GM23338 (cell line): ENCODE results near the gene COL21A1. TPM values are rescaled to one million over a fixed set of nuclear protein-coding genes. Genes with fewer than 3 reads are reported as not detected.

ENCODE experiments used
- ATAC-seq: fragments of 200-7000 bp; cut with Tn5 transposase; 3 replicates; pipeline ENCODE4 v1.9.1; 2020
- DNase-seq: peaks from one replicate; pipeline ENCODE4 v3.0.0-alpha.2; 2015; ENCODE audit warnings: low spot score
- H2AFZ ChIP-seq: fragments of 200-600 bp; sonication (generic); 2 replicates; pipeline ENCODE4 v1.8.0; 2016; ENCODE audit warnings: antibody characterized with exemption, mild to moderate bottlenecking, moderate library complexity
- H3F3A ChIP-seq: fragments of 200-600 bp; sonication (generic); replicated peaks from 2 replicates; pipeline ENCODE4 v1.8.0; 2017; ENCODE audit warnings: antibody characterized with exemption, mixed run types, low read depth
- H3K27ac ChIP-seq: fragments of 200-600 bp; sonication (generic); 2 replicates; pipeline ENCODE4 v1.6.1; 2016; ENCODE audit warnings: low read depth
- H3K27me3 ChIP-seq: fragments of 200-600 bp; sonication (generic); 2 replicates; pipeline ENCODE4 v1.8.0; 2016; ENCODE audit warnings: mild to moderate bottlenecking, mixed run types, moderate library complexity; ENCODE audit not compliant: insufficient read depth
- H3K36me3 ChIP-seq: fragments of 200-600 bp; sonication (generic); 2 replicates; pipeline ENCODE4 v1.8.0; 2016; ENCODE audit warnings: mild to moderate bottlenecking; ENCODE audit not compliant: insufficient read depth
- H3K4me1 ChIP-seq: fragments of 200-600 bp; sonication (generic); 2 replicates; pipeline ENCODE4 v1.8.0; 2016; ENCODE audit warnings: mild to moderate bottlenecking, moderate library complexity; ENCODE audit not compliant: insufficient read depth
- H3K4me2 ChIP-seq: fragments of 200-600 bp; sonication (generic); 2 replicates; pipeline ENCODE4 v1.7.1; 2017; ENCODE audit warnings: mixed run types
- H3K4me3 ChIP-seq: fragments of 200-600 bp; sonication (generic); 2 replicates; pipeline ENCODE4 v1.6.1; 2016; ENCODE audit warnings: mixed run types
- H3K79me2 ChIP-seq: fragments of 200-600 bp; sonication (generic); replicated peaks from 2 replicates; pipeline ENCODE4 v1.8.0; 2017; ENCODE audit warnings: mild to moderate bottlenecking; ENCODE audit not compliant: insufficient read depth
- H3K9me2 ChIP-seq: fragments of 200-600 bp; sonication (generic); 2 replicates; pipeline ENCODE4 v1.8.0; 2017; ENCODE audit not compliant: insufficient read depth
- H4K20me1 ChIP-seq: fragments of 200-600 bp; sonication (generic); replicated peaks from 2 replicates; pipeline ENCODE4 v1.8.0; 2017; ENCODE audit warnings: mild to moderate bottlenecking; ENCODE audit not compliant: insufficient read depth
- H3K27ac Mint-ChIP-seq: 2 replicates; pipeline ENCODE4 v1.8.0; 2020; ENCODE audit warnings: inconsistent platforms, mild to moderate bottlenecking, moderate library complexity, mixed read lengths
- H3K27me3 Mint-ChIP-seq: 3 replicates; pipeline ENCODE4 v1.8.0; 2022; ENCODE audit warnings: low read depth, mild to moderate bottlenecking, moderate library complexity, mixed read lengths, inconsistent platforms; ENCODE audit not compliant: insufficient read depth, poor library complexity
- H3K36me3 Mint-ChIP-seq: 3 replicates; pipeline ENCODE4 v1.8.0; 2021; ENCODE audit warnings: low read depth, mild to moderate bottlenecking, inconsistent platforms, moderate library complexity, mixed read lengths
- H3K4me1 Mint-ChIP-seq: 3 replicates; pipeline ENCODE4 v1.8.0; 2020; ENCODE audit warnings: mild to moderate bottlenecking, inconsistent platforms, mixed read lengths
- H3K4me3 Mint-ChIP-seq: 3 replicates; pipeline ENCODE4 v1.8.0; 2021; ENCODE audit warnings: moderate library complexity, mild to moderate bottlenecking, inconsistent platforms, mixed read lengths
- H3K9me3 Mint-ChIP-seq: 3 replicates; pipeline ENCODE4 v1.8.0; 2020; ENCODE audit warnings: moderate library complexity, mild to moderate bottlenecking, inconsistent platforms, mixed read lengths
- CREB1 ChIP-seq: fragments of 250-450 bp; sonication (Bioruptor Pico); IDR thresholded peaks from 2 replicates; pipeline ENCODE4 v1.5.0; 2020; ENCODE audit warnings: low read depth, mild to moderate bottlenecking, moderate library complexity
- EZH2 ChIP-seq: fragments of 200-600 bp; sonication (generic); IDR thresholded peaks from one replicate; pipeline ENCODE4 v1.8.0; 2017; ENCODE audit warnings: antibody characterized with exemption, mild to moderate bottlenecking, low read depth; ENCODE audit not compliant: unreplicated experiment
- JUNB ChIP-seq: IDR thresholded peaks from one replicate; pipeline ENCODE4 v1.6.1; 2016; ENCODE audit warnings: antibody characterized with exemption; ENCODE audit not compliant: unreplicated experiment
- POLR2AphosphoS5 ChIP-seq: IDR thresholded peaks from 2 replicates; pipeline ENCODE4 v1.6.1; 2016; ENCODE audit warnings: antibody characterized with exemption, low read depth
- ZNF114 ChIP-seq: fragments of 250-450 bp; sonication (Bioruptor Pico); IDR thresholded peaks from 2 replicates; pipeline ENCODE4 v1.5.0; 2020; ENCODE audit warnings: mild to moderate bottlenecking, moderate library complexity
- ZNF331 ChIP-seq: fragments of 250-450 bp; sonication (Bioruptor Pico); IDR thresholded peaks from 2 replicates; pipeline ENCODE4 v1.5.0; 2020; ENCODE audit warnings: low read depth, mild to moderate bottlenecking, moderate library complexity
- ZNF462 ChIP-seq: fragments of 250-450 bp; sonication (Bioruptor Pico); IDR thresholded peaks from 2 replicates; pipeline ENCODE4 v1.5.0; 2020; ENCODE audit warnings: mild to moderate bottlenecking, moderate library complexity
- polyA plus RNA-seq: library from polyadenylated mRNA; unstranded; fragments of >200 nt; fragmentation: Nextera tagmentation; extraction: Ambion mirVana; gene quantifications from 2 replicates; pipeline ENCODE4 v1.2.1, GENCODE V29; 2016
- total RNA-seq: library from RNA; depleted of rRNA; stranded (reverse); fragments of >200 nt; shearing (Covaris generic); gene quantifications from 2 replicates; pipeline ENCODE4 v1.2.3, GENCODE V29; 2014
- TF ChIP-seq, protein P1 (sequence below): IDR thresholded peaks from 2 replicates; pipeline ENCODE4 v1.6.1; 2016; ENCODE audit warnings: antibody characterized with exemption

The COL21A1 gene
- total and polyA plus RNA-seq, 2 experiments from 2014 or later: 5.0 to 6.2 TPM

DNA sequence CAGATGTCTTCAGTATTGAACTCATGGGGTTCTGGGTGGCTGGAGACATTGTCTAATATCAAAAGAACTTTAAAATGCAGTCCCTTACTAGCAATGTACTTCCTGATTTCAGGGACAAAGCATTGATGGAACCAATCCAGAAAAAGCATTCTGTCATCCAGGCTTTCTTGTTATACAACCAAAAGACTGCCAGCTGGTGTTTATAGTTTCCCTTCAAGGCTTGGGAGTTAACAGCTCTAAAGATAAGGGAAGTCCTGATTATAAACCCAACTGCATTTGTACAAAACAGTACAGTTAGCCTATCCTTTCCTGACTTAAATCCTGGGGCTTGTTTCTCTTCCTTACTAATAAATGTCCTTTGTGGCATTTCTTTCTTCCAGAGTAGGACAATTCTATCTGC, 160.0 kb downstream of the COL21A1 start:
- Histone ChIP-seq H3K36me3 (no peaks in the 10 kb centered on the region), H3K4me3 (no peak overlapping the region), H3K9me2 (no peaks in the 10 kb centered on the region), H3F3A (no peaks in the 10 kb centered on the region), H3K79me2 (no peaks in the 10 kb centered on the region), H3K4me1 (peaks cover 7% of the 10 kb centered on the region; the same call in 1 of the 2 replicates), H2AFZ (no peak overlapping the region), H3K4me2 (no peak overlapping the region), H4K20me1 (no peaks in the 10 kb centered on the region), H3K27ac (no peak overlapping the region), H3K27me3 (no peaks in the 10 kb centered on the region)
- no peak for ATAC-seq
- Mint-ChIP-seq H3K4me1 (peaks cover 11% of the 10 kb centered on the region; the same call in 2 of the 3 replicates), H3K36me3 (no peaks in the 10 kb centered on the region), H3K9me3 (no peaks in the 10 kb centered on the region; the same call in 2 of the 3 replicates), H3K27ac (no peak overlapping the region), H3K27me3 (no peaks in the 10 kb centered on the region), H3K4me3 (no peak overlapping the region)
- no peak for TF ChIP-seq CREB1 (CRISPR knock-in tag)
- no peak for TF ChIP-seq JUNB
- TF ChIP-seq, protein P1, sequence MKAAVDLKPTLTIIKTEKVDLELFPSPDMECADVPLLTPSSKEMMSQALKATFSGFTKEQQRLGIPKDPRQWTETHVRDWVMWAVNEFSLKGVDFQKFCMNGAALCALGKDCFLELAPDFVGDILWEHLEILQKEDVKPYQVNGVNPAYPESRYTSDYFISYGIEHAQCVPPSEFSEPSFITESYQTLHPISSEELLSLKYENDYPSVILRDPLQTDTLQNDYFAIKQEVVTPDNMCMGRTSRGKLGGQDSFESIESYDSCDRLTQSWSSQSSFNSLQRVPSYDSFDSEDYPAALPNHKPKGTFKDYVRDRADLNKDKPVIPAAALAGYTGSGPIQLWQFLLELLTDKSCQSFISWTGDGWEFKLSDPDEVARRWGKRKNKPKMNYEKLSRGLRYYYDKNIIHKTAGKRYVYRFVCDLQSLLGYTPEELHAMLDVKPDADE: no peak
- no peak for TF ChIP-seq ZNF462 (CRISPR knock-in tag)
- no peak for TF ChIP-seq EZH2
- no peak for TF ChIP-seq ZNF331 (CRISPR knock-in tag)
- TF ChIP-seq POLR2AphosphoS5: no peak
- TF ChIP-seq ZNF114 (CRISPR knock-in tag): no peak
- no peak for DNase-seq
